ENCODE measurements around the gene TRIM26. TPM values are rescaled to one million over a fixed set of nuclear protein-coding genes. Genes with fewer than 3 reads are reported as not detected.

The TRIM26 gene
- total RNA-seq, 2 donors from 2014 or later: 36.0 to 36.1 TPM

DNA sequence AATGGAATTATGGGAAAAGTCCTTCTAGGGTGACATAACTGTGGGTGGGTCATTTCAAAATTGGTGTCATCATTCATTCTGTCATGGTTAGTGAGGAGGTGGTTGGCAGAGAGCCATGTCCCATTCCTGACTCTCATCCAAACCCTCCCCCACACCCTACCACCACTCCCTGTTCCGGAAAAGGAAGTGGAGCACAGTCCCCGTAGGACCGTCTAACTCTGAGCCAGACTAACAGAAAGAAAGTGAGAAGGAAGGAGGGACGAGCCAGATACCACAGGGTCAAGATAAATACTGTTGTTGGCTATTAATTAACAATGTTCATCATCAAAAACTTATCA lies 57.0 kb downstream of the TRIM26 start:
- no peak for DNase-seq (ENCODE audit: low spot score)
- ATAC-seq (ENCODE audit: insufficient number of reproducible peaks, low FRiP score, low read depth): no peak
- no peaks in the 10 kb centered on the region for H3K36me3 ChIP-seq
- H3K9me3 ChIP-seq: no peaks in the 10 kb centered on the region
- no peak overlapping the region for H3K27ac ChIP-seq
- TF ChIP-seq CTCF (IDR thresholded peaks at IDR 0.05): no peak
- no peak overlapping the region for H3K4me3 ChIP-seq
- no peaks in the 10 kb centered on the region for H3K4me1 ChIP-seq (ENCODE audit: control insufficient read depth in 1 of 2, low read depth in 2 of 2)
- H3K27me3 ChIP-seq (replicated peaks; ENCODE audit: insufficient read depth): no peaks in the 10 kb centered on the region

- no peaks in the 10 kb centered on the region for H3K27me3 ChIP-seq (replicated peaks; ENCODE audit: insufficient read depth)
- TF ChIP-seq CTCF (IDR thresholded peaks at IDR 0.05): no peak
- H3K27ac ChIP-seq: no peak overlapping the region
- no peak for ATAC-seq (ENCODE audit: insufficient number of reproducible peaks, low FRiP score, low read depth)
- no peak for DNase-seq (ENCODE audit: low spot score)
- no peaks in the 10 kb centered on the region for H3K4me1 ChIP-seq (ENCODE audit: control insufficient read depth in 1 of 2, low read depth in 2 of 2)
- no peaks in the 10 kb centered on the region for H3K36me3 ChIP-seq
- no peak overlapping the region for H3K4me3 ChIP-seq
- no peaks in the 10 kb centered on the region for H3K9me3 ChIP-seq
These were observed 57.5 kb downstream of the TRIM26 start for GRCh38 chr6:30155520-30156261.

DNA sequence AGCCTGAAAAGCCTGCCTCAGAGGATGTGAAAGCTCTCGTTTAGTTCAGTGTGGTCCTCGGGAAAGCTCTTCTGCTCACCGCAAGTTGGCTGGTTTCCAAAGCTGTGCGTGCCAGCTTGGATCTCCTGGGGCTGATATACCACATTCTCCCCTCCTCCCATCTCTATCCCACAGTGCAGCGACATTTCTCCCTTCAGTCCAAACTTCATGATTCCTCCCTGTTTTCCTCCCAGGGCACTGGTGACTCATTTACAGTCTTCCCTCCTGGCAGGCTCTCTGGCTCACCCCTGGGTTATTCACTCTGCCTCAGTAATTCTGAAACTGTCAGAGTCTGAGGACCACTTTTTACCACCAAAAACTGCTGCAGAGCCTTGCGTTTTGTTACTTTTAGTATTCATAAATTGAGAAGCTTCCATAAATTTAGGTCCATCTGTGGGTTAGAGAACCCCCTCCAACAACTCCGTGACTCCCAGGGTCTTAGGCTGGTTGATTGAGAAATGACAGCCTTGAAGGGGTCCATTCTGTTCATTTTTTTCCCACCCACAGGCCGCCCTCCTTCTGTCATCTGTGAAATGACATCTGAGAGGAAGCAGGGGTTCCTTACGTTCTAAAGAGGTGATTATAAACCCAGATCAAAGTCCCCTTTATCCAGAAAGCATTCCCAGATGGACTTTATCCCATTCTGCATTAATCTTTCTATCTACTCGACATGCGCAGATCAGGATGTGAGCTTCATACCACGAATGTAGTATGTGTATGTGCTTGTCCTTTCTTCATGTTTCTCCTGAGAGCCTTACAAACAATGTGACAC lies 58.3 kb downstream of the TRIM26 start:
- ATAC-seq (ENCODE audit: insufficient number of reproducible peaks, low FRiP score, low read depth) (no peak), DNase-seq (ENCODE audit: low spot score) (no peak)
- no peak for TF ChIP-seq CTCF (IDR thresholded peaks at IDR 0.05)
- no peaks in the 10 kb centered on the region for H3K9me3 ChIP-seq
- no peak overlapping the region for H3K4me3 ChIP-seq
- H3K27me3 ChIP-seq (replicated peaks; ENCODE audit: insufficient read depth): no peaks in the 10 kb centered on the region
- no peak overlapping the region for H3K27ac ChIP-seq
- H3K4me1 ChIP-seq (ENCODE audit: control insufficient read depth in 1 of 2, low read depth in 2 of 2): no peaks in the 10 kb centered on the region
- no peaks in the 10 kb centered on the region for H3K36me3 ChIP-seq

DNA sequence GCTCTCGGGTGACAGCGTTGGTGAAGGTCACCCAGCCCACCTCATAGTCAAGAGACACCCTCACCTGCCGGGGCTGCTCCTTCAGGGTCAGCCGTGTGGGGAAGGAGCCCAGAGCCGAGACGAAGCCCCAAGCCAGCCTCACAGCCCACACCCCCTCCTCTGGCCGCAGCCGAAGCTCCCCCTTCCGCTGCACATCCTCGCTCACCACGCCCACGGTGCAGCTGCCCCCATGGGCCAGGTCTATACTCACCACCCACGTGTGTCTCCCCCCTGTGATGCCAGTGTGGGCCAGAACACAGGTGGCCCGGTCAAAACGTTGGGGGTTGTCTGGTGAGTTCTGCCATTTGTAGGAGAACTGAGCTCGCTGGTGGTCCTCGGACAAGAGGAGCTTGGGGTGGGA lies 59.1 kb downstream of the TRIM26 start:
- Histone ChIP-seq H3K4me1 (ENCODE audit: control insufficient read depth in 1 of 2, low read depth in 2 of 2) (no peaks in the 10 kb centered on the region), H3K9me3 (no peaks in the 10 kb centered on the region), H3K4me3 (no peak overlapping the region), H3K27me3 (replicated peaks; ENCODE audit: insufficient read depth) (no peaks in the 10 kb centered on the region), H3K27ac (no peak overlapping the region), H3K36me3 (no peaks in the 10 kb centered on the region)
- ATAC-seq (ENCODE audit: insufficient number of reproducible peaks, low FRiP score, low read depth) (no peak), DNase-seq (ENCODE audit: low spot score) (no peak)
- TF ChIP-seq CTCF (IDR thresholded peaks at IDR 0.05): no peak

DNA sequence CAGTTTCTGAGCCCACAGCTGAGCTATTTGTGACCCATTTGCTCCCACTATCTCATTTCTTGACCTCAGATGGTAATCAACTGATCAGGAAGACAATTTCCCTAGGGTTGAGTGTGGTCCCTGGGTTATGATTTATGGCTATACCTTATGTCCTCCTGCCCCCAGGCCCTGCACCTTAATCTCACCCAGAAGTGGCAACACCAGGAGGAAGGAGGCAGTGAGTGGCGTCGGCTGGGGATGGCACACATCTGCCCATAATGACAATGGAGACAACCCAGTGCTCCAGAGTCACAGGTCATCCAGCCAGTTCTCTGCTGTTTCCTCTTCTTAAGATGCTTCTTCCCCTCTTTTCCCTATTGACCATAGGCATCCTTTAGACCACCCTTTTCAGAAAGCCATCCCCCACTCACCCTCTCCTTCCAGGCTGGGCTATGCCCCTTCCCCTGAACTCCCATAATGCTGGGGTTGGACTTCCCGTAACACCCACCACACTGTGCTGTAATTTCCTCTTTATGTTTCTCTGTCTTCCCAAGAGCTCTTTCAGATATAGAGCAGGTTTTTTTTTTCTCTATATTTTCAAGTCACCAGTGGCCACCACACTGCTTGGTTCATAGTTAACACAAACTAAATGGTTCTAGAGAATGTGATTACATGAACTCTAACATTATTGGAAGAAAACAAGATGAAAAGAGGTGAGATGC lies 60.1 kb downstream of the TRIM26 start:
- Histone ChIP-seq H3K9me3 (no peaks in the 10 kb centered on the region), H3K27ac (no peak overlapping the region), H3K36me3 (no peaks in the 10 kb centered on the region), H3K27me3 (replicated peaks; ENCODE audit: insufficient read depth) (no peaks in the 10 kb centered on the region), H3K4me3 (no peak overlapping the region), H3K4me1 (ENCODE audit: control insufficient read depth in 1 of 2, low read depth in 2 of 2) (no peaks in the 10 kb centered on the region)
- ATAC-seq (ENCODE audit: insufficient number of reproducible peaks, low FRiP score, low read depth): no peak
- TF ChIP-seq CTCF (IDR thresholded peaks at IDR 0.05): no peak
- DNase-seq (ENCODE audit: low spot score): no peak
